ENCODE measurements around the gene PRTG. TPM values are rescaled to one million over a fixed set of nuclear protein-coding genes. Genes with fewer than 3 reads are reported as not detected.

Gene PRTG
- total RNA-seq, 1 donor from 2014 or later, result 10.5 TPM

DNA sequence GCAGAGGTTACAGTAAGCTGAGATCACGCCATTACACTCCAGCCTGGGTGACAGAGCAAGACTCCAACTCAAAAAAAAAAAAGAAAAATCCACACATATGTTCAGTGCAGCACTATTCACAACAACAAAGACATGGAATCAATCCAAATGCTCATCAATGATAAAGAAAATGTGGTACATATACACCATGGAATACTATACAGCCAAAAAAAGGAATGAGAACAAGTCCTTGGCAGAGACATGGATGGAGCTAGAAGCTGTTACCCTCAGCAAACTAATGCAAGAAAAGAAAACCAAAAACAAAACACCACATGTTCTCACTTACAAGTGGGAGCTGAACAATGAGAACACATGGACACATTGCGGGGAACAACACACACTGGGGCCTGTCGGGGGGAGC is 180.4 kb downstream of the PRTG start:
- DNase-seq, result no peak
- H3K4me3 ChIP-seq, result no peak overlapping the region
- no peaks in the 10 kb centered on the region for H3K9me3 ChIP-seq
- H3K36me3 ChIP-seq, result no peaks in the 10 kb centered on the region
- no peaks in the 10 kb centered on the region for H3K4me1 ChIP-seq
- TF ChIP-seq, protein P1, sequence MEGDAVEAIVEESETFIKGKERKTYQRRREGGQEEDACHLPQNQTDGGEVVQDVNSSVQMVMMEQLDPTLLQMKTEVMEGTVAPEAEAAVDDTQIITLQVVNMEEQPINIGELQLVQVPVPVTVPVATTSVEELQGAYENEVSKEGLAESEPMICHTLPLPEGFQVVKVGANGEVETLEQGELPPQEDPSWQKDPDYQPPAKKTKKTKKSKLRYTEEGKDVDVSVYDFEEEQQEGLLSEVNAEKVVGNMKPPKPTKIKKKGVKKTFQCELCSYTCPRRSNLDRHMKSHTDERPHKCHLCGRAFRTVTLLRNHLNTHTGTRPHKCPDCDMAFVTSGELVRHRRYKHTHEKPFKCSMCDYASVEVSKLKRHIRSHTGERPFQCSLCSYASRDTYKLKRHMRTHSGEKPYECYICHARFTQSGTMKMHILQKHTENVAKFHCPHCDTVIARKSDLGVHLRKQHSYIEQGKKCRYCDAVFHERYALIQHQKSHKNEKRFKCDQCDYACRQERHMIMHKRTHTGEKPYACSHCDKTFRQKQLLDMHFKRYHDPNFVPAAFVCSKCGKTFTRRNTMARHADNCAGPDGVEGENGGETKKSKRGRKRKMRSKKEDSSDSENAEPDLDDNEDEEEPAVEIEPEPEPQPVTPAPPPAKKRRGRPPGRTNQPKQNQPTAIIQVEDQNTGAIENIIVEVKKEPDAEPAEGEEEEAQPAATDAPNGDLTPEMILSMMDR (IDR thresholded peaks at IDR 0.05), result no peak
- intact Hi-C loops (cut with DNase I), result no loop called here
- no peak overlapping the region for H3K27ac ChIP-seq
- no peaks in the 10 kb centered on the region for H3K27me3 ChIP-seq (ENCODE audit: low read depth)
- no peak for ATAC-seq

Other genes starting within 250 kb of the PRTG start
- 5.8 TPM for gene DNAAF4, start 234.9 kb downstream of the PRTG start, total RNA-seq
- 8.7 TPM for gene PYGO1, start 154.8 kb downstream of the PRTG start, total RNA-seq

All from lower lobe of right lung (tissue), 2 donors.